ENCODE results near the gene CNIH4.
"Not testable (repeated sequence)": the region's sequence is repeated elsewhere in the genome, so short reads cannot be mapped to it uniquely, and the experiment has no call there.

Gene CNIH4

GRCh38 chr1:224399887-224400286 lies 43.2 kb downstream of the CNIH4 start:
- Mint-ChIP-seq H3K27me3 (ENCODE audit: low read depth) (no peaks in the 10 kb centered on the region), H3K36me3 (ENCODE audit: low read depth) (peaks cover 67% of the 10 kb centered on the region), H3K27ac (no peak overlapping the region), H3K4me3 (no peak overlapping the region), H3K9me3 (no peaks in the 10 kb centered on the region), H3K4me1 (ENCODE audit: low read depth) (peaks cover 13% of the 10 kb centered on the region)
- no peak for DNase-seq (ENCODE audit: low spot score)

- Mint-ChIP-seq H3K27ac (no peak overlapping the region), H3K9me3 (no peaks in the 10 kb centered on the region), H3K36me3 (ENCODE audit: low read depth) (peaks cover 66% of the 10 kb centered on the region), H3K27me3 (ENCODE audit: low read depth) (no peaks in the 10 kb centered on the region), H3K4me3 (no peak overlapping the region), H3K4me1 (ENCODE audit: low read depth) (peaks cover 11% of the 10 kb centered on the region)
- DNase-seq (ENCODE audit: low spot score), result no peak
Measured at GRCh38 chr1:224402472-224403036, 45.9 kb downstream of the CNIH4 start.

GRCh38 chr1:224404916-224405603 lies 48.4 kb downstream of the CNIH4 start:
- peaks cover 11% of the 10 kb centered on the region for H3K4me1 Mint-ChIP-seq (ENCODE audit: low read depth)

GRCh38 chr1:224405604-224405970 lies 48.9 kb downstream of the CNIH4 start:
- Mint-ChIP-seq H3K9me3 (no peaks in the 10 kb centered on the region), H3K4me3 (no peak overlapping the region), H3K27me3 (ENCODE audit: low read depth) (no peaks in the 10 kb centered on the region), H3K27ac (no peak overlapping the region), H3K36me3 (ENCODE audit: low read depth) (peaks cover 63% of the 10 kb centered on the region), H3K4me1 (ENCODE audit: low read depth) (peaks cover 11% of the 10 kb centered on the region)
- no peak for DNase-seq (ENCODE audit: low spot score)

More at GRCh38 chr1:224404916-224405603, 48.4 kb downstream of the CNIH4 start:
- Mint-ChIP-seq H3K27ac (peak overlapping the region; percentile 13), H3K9me3 (no peaks in the 10 kb centered on the region), H3K36me3 (ENCODE audit: low read depth) (peaks cover 60% of the 10 kb centered on the region), H3K4me3 (no peak overlapping the region), H3K27me3 (ENCODE audit: low read depth) (no peaks in the 10 kb centered on the region)
- DNase-seq (ENCODE audit: low spot score), result no peak

GRCh38 chr1:224406216-224406615 lies 49.5 kb downstream of the CNIH4 start:
- Mint-ChIP-seq H3K4me3 (no peak overlapping the region), H3K9me3 (no peaks in the 10 kb centered on the region), H3K4me1 (ENCODE audit: low read depth) (peaks cover 11% of the 10 kb centered on the region), H3K36me3 (ENCODE audit: low read depth) (peaks cover 63% of the 10 kb centered on the region), H3K27ac (no peak overlapping the region), H3K27me3 (ENCODE audit: low read depth) (no peaks in the 10 kb centered on the region)
- no peak for DNase-seq (ENCODE audit: low spot score)

GRCh38 chr1:224407571-224408293 lies 51.1 kb downstream of the CNIH4 start:
- Mint-ChIP-seq H3K27ac (peak overlapping the region; percentile 6), H3K4me1 (ENCODE audit: low read depth) (peaks cover 13% of the 10 kb centered on the region), H3K36me3 (ENCODE audit: low read depth) (peaks cover 63% of the 10 kb centered on the region), H3K9me3 (no peaks in the 10 kb centered on the region), H3K4me3 (no peak overlapping the region), H3K27me3 (ENCODE audit: low read depth) (no peaks in the 10 kb centered on the region)
- no peak for DNase-seq (ENCODE audit: low spot score)

GRCh38 chr1:224408294-224408590 lies 51.6 kb downstream of the CNIH4 start:
- H3K4me3 Mint-ChIP-seq, result no peak overlapping the region
- H3K9me3 Mint-ChIP-seq, result no peaks in the 10 kb centered on the region
- no peaks in the 10 kb centered on the region for H3K27me3 Mint-ChIP-seq (ENCODE audit: low read depth)
- peaks cover 63% of the 10 kb centered on the region for H3K36me3 Mint-ChIP-seq (ENCODE audit: low read depth)
- peak overlapping the region; percentile 6 for H3K27ac Mint-ChIP-seq
- peaks cover 13% of the 10 kb centered on the region for H3K4me1 Mint-ChIP-seq (ENCODE audit: low read depth)
- no peak for DNase-seq (ENCODE audit: low spot score)

GRCh38 chr1:224411766-224412165 lies 55.1 kb downstream of the CNIH4 start:
- DNase-seq (ENCODE audit: low spot score), result no peak
- peaks cover 11% of the 10 kb centered on the region for H3K4me1 Mint-ChIP-seq (ENCODE audit: low read depth)
- H3K27ac Mint-ChIP-seq, result peak overlapping the region; percentile 55
- peaks cover 51% of the 10 kb centered on the region for H3K36me3 Mint-ChIP-seq (ENCODE audit: low read depth)
- no peak overlapping the region for H3K4me3 Mint-ChIP-seq
- H3K9me3 Mint-ChIP-seq, result no peaks in the 10 kb centered on the region
- no peaks in the 10 kb centered on the region for H3K27me3 Mint-ChIP-seq (ENCODE audit: low read depth)

- H3K36me3 Mint-ChIP-seq (ENCODE audit: low read depth), result peaks cover 67% of the 10 kb centered on the region
- DNase-seq (ENCODE audit: low spot score), result no peak
- no peak overlapping the region for H3K4me3 Mint-ChIP-seq
- no peaks in the 10 kb centered on the region for H3K27me3 Mint-ChIP-seq (ENCODE audit: low read depth)
- no peaks in the 10 kb centered on the region for H3K9me3 Mint-ChIP-seq
- peaks cover 11% of the 10 kb centered on the region for H3K4me1 Mint-ChIP-seq (ENCODE audit: low read depth)
- H3K27ac Mint-ChIP-seq, result no peak overlapping the region
Measured at GRCh38 chr1:224420106-224420505, 63.4 kb downstream of the CNIH4 start.

GRCh38 chr1:224425279-224425884 lies 68.7 kb downstream of the CNIH4 start:
- Mint-ChIP-seq H3K4me1 (ENCODE audit: low read depth) (peaks cover 27% of the 10 kb centered on the region), H3K4me3 (no peak overlapping the region), H3K9me3 (no peaks in the 10 kb centered on the region), H3K36me3 (ENCODE audit: low read depth) (peaks cover 61% of the 10 kb centered on the region), H3K27ac (no peak overlapping the region), H3K27me3 (ENCODE audit: low read depth) (no peaks in the 10 kb centered on the region)
- DNase-seq (ENCODE audit: low spot score), result no peak

GRCh38 chr1:224426869-224427268 lies 70.2 kb downstream of the CNIH4 start:
- Mint-ChIP-seq H3K36me3 (ENCODE audit: low read depth) (peaks cover 67% of the 10 kb centered on the region), H3K4me1 (ENCODE audit: low read depth) (peaks cover 37% of the 10 kb centered on the region)
- not testable (repeated sequence) for H3K9me3 Mint-ChIP-seq; H3K4me3 Mint-ChIP-seq; H3K27me3 Mint-ChIP-seq (ENCODE audit: low read depth); H3K27ac Mint-ChIP-seq; DNase-seq (ENCODE audit: low spot score)

- Mint-ChIP-seq H3K4me3 (no peak overlapping the region), H3K27me3 (ENCODE audit: low read depth) (no peaks in the 10 kb centered on the region), H3K9me3 (no peaks in the 10 kb centered on the region), H3K4me1 (ENCODE audit: low read depth) (peaks cover 40% of the 10 kb centered on the region), H3K36me3 (ENCODE audit: low read depth) (peaks cover 66% of the 10 kb centered on the region), H3K27ac (no peak overlapping the region)
- DNase-seq (ENCODE audit: low spot score), result no peak
Measured at GRCh38 chr1:224427346-224427745, 70.7 kb downstream of the CNIH4 start.

GRCh38 chr1:224428713-224429112 lies 72.0 kb downstream of the CNIH4 start:
- DNase-seq (ENCODE audit: low spot score); H3K9me3 Mint-ChIP-seq; H3K27me3 Mint-ChIP-seq (ENCODE audit: low read depth); H3K27ac Mint-ChIP-seq: not testable (repeated sequence)
- Mint-ChIP-seq H3K4me1 (ENCODE audit: low read depth) (peaks cover 47% of the 10 kb centered on the region), H3K4me3 (peak overlapping the region; percentile 2), H3K36me3 (ENCODE audit: low read depth) (peaks cover 65% of the 10 kb centered on the region)
